IPS-18a (cell line): Measurements from ENCODE around the gene PDE4D.

Experiments
- H3K27ac ChIP-seq: one replicate; pipeline ENCODE4 v1.5.1; 2013; ENCODE audit warnings: low read length
- H3K27me3 ChIP-seq: one replicate; pipeline ENCODE4 v1.6.1; 2013; ENCODE audit warnings: mild to moderate bottlenecking, low read length; ENCODE audit not compliant: control insufficient read depth, insufficient read depth
- H3K36me3 ChIP-seq: one replicate; pipeline ENCODE4 v1.6.1; 2013; ENCODE audit warnings: low read depth, low read length; ENCODE audit not compliant: control insufficient read depth
- H3K4me1 ChIP-seq: one replicate; pipeline ENCODE4 v1.6.1; 2013; ENCODE audit warnings: low read depth, low read length; ENCODE audit not compliant: control insufficient read depth
- H3K4me3 ChIP-seq: one replicate; pipeline ENCODE4 v1.5.1; 2013; ENCODE audit warnings: low read length
- H3K9ac ChIP-seq: one replicate; pipeline ENCODE4 v1.6.1; 2013; ENCODE audit warnings: mild to moderate bottlenecking, low read length, moderate library complexity
- H3K9me3 ChIP-seq: one replicate; pipeline ENCODE4 v1.6.1; 2013; ENCODE audit warnings: low read depth, low read length; ENCODE audit not compliant: control insufficient read depth

Gene PDE4D

GRCh38 chr5:59264639-59265245 lies 628.8 kb downstream of the PDE4D start:
- Histone ChIP-seq H3K27ac (no peak overlapping the region), H3K4me1 (no peaks in the 10 kb centered on the region), H3K27me3 (no peaks in the 10 kb centered on the region), H3K36me3 (no peaks in the 10 kb centered on the region), H3K9ac (no peak overlapping the region), H3K9me3 (no peaks in the 10 kb centered on the region), H3K4me3 (no peak overlapping the region)

GRCh38 chr5:59264013-59264412 lies 629.5 kb downstream of the PDE4D start:
- H3K4me3 ChIP-seq = no peak overlapping the region
- no peaks in the 10 kb centered on the region for H3K36me3 ChIP-seq
- no peaks in the 10 kb centered on the region for H3K27me3 ChIP-seq
- no peak overlapping the region for H3K27ac ChIP-seq
- no peak overlapping the region for H3K9ac ChIP-seq
- no peaks in the 10 kb centered on the region for H3K4me1 ChIP-seq
- H3K9me3 ChIP-seq = no peaks in the 10 kb centered on the region

DNA sequence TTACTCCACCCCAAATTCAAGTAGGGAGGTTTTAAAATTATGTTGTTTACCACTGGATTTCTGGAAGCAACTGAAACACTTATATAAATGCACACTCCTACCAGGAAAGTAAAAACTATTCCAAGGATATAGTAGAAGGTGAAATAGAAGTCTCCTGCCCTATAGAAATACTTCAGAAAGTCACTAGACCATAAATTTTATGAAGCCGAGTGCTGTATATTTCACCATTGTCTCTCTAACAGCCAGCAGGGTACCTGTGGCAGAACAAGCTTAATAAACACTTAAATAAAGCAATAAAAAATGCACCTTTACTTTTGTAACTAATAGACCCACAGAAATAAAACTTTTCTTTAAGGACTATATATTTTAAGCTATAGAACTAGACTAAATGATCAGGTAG lies 631.6 kb downstream of the PDE4D start:
- no peak overlapping the region for H3K27ac ChIP-seq
- H3K4me1 ChIP-seq = no peaks in the 10 kb centered on the region
- H3K36me3 ChIP-seq = no peaks in the 10 kb centered on the region
- H3K27me3 ChIP-seq = no peaks in the 10 kb centered on the region
- H3K4me3 ChIP-seq = no peak overlapping the region
- no peaks in the 10 kb centered on the region for H3K9me3 ChIP-seq
- no peak overlapping the region for H3K9ac ChIP-seq

- Histone ChIP-seq H3K9ac (no peak overlapping the region), H3K4me3 (no peak overlapping the region), H3K9me3 (no peaks in the 10 kb centered on the region), H3K4me1 (no peaks in the 10 kb centered on the region), H3K27ac (no peak overlapping the region), H3K36me3 (no peaks in the 10 kb centered on the region), H3K27me3 (no peaks in the 10 kb centered on the region)
Observed at GRCh38 chr5:59260973-59261372, 632.6 kb downstream of the PDE4D start.

DNA sequence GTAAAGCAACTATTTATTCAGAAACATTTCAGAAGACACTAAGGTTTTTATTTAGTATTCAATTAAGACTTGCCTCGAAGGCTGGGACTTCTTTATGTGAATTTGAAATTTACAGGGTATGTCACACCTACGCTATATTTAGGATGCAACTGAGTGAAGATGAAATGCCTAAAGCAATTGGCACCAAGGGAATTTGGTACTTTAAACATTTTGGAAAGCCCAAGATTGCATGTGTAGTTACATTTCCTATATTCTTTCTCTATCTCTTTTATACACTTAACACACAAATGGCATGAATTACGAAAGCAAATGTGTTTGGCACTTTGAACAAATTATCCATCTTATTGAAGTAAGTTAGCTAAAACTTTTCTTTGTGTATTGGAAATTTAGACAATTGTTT lies 633.3 kb downstream of the PDE4D start:
- no peaks in the 10 kb centered on the region for H3K27me3 ChIP-seq
- no peaks in the 10 kb centered on the region for H3K36me3 ChIP-seq
- no peak overlapping the region for H3K9ac ChIP-seq
- no peak overlapping the region for H3K4me3 ChIP-seq
- H3K9me3 ChIP-seq = no peaks in the 10 kb centered on the region
- H3K27ac ChIP-seq = no peak overlapping the region
- no peaks in the 10 kb centered on the region for H3K4me1 ChIP-seq

DNA sequence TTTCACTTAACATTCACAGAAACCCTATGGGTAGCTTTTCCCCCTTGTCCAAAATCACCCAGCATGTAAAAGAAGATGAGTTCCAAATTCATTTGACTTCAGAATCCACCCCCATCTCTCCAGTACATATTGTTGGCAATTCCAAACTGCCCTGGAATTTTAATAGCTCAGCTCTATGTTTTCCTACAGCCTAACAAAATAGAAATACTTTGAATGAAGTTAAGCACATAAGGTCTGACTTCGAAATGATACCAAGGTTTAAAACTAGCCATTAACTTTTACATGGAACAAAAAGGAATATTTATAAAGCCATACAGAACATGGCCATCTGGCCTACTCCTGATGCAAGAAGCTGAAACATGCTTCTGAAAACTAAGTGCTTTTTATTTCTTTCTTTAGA lies 634.3 kb downstream of the PDE4D start:
- no peaks in the 10 kb centered on the region for H3K4me1 ChIP-seq
- no peaks in the 10 kb centered on the region for H3K27me3 ChIP-seq
- H3K27ac ChIP-seq = no peak overlapping the region
- no peaks in the 10 kb centered on the region for H3K36me3 ChIP-seq
- H3K4me3 ChIP-seq = no peak overlapping the region
- H3K9ac ChIP-seq = no peak overlapping the region
- no peaks in the 10 kb centered on the region for H3K9me3 ChIP-seq

DNA sequence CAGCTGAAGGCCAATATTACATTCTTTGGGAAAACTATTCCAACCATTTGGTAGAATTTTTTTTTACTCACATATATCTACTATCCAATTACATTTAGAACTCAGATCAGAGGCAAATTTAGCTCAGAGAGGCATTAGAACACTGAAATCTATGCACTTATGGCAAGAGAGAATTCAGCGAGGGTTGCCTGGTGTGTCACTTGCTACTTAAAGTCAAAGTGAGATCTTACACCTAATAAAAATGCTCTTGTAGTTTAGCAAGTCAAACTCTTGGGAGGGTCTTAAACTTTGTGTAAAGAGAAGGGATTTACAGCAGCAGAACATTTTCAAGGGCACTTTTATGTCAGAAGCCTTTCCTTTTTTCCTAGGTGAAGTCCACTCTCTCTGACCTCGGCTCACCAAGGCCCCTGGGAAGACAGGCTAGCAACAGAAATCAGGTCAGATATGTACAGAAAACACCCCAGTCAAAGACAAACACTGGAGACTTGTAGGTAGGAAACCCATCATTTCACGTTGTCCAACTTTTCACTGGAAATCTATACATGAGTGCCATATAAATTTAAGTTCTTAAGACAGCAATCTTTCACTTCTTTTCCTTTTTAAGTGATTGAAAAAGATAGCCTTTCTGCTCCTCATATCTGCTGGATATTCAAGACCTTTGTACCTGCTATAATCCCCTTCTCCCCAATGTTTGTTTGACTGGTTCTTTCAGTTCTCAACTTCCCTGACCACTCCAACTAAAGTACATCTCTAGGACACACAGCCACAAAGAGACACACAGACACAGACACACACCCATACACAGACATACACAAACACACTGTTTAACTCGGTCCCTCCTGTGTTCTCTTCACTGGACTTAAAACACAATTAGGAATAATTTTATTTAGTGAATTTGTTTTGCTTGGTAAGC lies 635.8 kb downstream of the PDE4D start:
- Histone ChIP-seq H3K9me3 (no peaks in the 10 kb centered on the region), H3K36me3 (no peaks in the 10 kb centered on the region), H3K4me1 (no peaks in the 10 kb centered on the region), H3K27me3 (no peaks in the 10 kb centered on the region), H3K9ac (no peak overlapping the region), H3K27ac (no peak overlapping the region), H3K4me3 (no peak overlapping the region)

- Histone ChIP-seq H3K27ac (no peak overlapping the region), H3K4me3 (no peak overlapping the region), H3K4me1 (no peaks in the 10 kb centered on the region), H3K9ac (no peak overlapping the region), H3K27me3 (no peaks in the 10 kb centered on the region), H3K9me3 (no peaks in the 10 kb centered on the region), H3K36me3 (no peaks in the 10 kb centered on the region)
Observed at GRCh38 chr5:59256331-59256730, 637.2 kb downstream of the PDE4D start.

- no peaks in the 10 kb centered on the region for H3K9me3 ChIP-seq
Observed at GRCh38 chr5:59254055-59254687, 639.4 kb downstream of the PDE4D start.

DNA sequence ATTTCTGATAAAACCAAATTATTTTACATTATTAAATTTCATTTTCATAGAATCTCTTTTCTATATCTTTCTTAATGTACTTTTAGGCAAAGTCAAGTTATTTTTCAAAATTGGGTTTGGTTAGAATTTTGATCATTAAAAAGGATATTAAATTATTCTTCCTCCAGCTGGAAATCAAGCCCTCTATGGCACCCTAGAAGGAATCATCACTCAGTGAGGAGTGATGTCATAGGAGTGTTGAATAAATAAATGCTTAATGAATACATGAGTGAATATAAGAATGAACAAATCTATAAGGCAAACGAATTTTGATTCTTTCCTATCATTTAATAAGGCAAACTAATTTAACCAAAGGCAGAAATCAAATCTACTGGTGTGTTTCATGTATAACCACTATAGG lies 639.9 kb downstream of the PDE4D start:
- H3K27me3 ChIP-seq = no peaks in the 10 kb centered on the region
- H3K27ac ChIP-seq = no peak overlapping the region
- no peaks in the 10 kb centered on the region for H3K9me3 ChIP-seq
- H3K4me3 ChIP-seq = no peak overlapping the region
- no peak overlapping the region for H3K9ac ChIP-seq
- no peaks in the 10 kb centered on the region for H3K36me3 ChIP-seq
- no peaks in the 10 kb centered on the region for H3K4me1 ChIP-seq

More at GRCh38 chr5:59254055-59254687, 639.4 kb downstream of the PDE4D start:
- Histone ChIP-seq H3K27me3 (no peaks in the 10 kb centered on the region), H3K4me1 (no peaks in the 10 kb centered on the region), H3K9ac (no peak overlapping the region), H3K4me3 (no peak overlapping the region), H3K36me3 (no peaks in the 10 kb centered on the region), H3K27ac (no peak overlapping the region)

DNA sequence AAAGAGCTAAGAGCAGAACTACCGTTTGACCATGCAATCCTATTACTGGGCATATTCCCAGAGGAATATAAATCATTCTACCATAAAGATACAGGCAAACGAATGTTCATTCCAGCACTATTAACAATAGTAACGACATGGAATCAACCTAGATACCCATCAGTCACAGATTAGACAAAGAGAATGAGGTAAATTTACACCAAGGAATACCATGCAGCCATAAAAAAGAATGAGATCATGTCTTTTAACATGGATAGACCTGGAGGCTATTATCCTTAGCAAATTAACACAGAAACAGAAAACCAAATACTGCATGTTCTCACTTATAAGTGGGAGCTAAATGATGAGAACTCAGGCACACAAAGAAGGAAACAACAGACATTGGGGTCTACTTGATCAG lies 641.9 kb downstream of the PDE4D start:
- Histone ChIP-seq H3K9ac (no peak overlapping the region), H3K4me3 (no peak overlapping the region), H3K27ac (no peak overlapping the region), H3K9me3 (no peaks in the 10 kb centered on the region), H3K36me3 (no peaks in the 10 kb centered on the region), H3K4me1 (no peaks in the 10 kb centered on the region), H3K27me3 (no peaks in the 10 kb centered on the region)
